ENCODE measurements around the gene FRY. TPM values are rescaled to one million over a fixed set of nuclear protein-coding genes. Genes with fewer than 3 reads are reported as not detected.

Gene FRY
- total and polyA plus RNA-seq, 10 of the 15 experiments (the other 5 are each of a cell fraction or from before 2014, with no cell fraction given): 0.18 to 1.4 (median 0.30) TPM

DNA sequence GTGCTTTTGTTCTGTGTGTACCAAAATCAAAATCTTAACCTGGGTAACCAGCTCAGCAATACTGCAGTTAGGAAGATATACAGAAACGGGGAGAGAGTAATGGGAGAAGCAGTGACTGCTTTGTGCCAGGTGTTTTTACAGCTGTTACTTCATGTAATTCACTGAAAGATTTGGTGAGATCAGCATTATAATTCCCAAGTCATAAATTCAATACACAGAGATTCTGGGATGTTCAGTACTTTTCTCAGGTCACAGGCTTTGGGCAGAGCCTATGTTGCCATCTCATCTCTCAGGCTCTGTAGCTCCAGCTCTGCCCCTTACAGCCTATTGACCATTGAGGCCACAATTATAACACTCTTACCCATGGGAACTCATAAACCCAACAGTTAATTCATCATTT lies 145.1 kb downstream of the FRY start:
- Histone ChIP-seq H3K4me3 (no peak overlapping the region), H3K79me2 (ENCODE audit: control insufficient read depth, insufficient read depth, low read length) (no peaks in the 10 kb centered on the region), H2AFZ (ENCODE audit: control insufficient read depth, low read depth, low read length) (no peak overlapping the region), H3K4me2 (ENCODE audit: control insufficient read depth, insufficient read depth) (no peak overlapping the region), H3K36me3 (ENCODE audit: control insufficient read depth in 2 of 2, insufficient read depth in 2 of 2, low read length in 1 of 2) (no peaks in the 10 kb centered on the region), H3K4me1 (ENCODE audit: control insufficient read depth, insufficient read depth, low read length) (no peaks in the 10 kb centered on the region), H3K27ac (ENCODE audit: control insufficient read depth, insufficient read depth) (no peak overlapping the region), H3K9me3 (replicated peaks; ENCODE audit: control insufficient read depth, insufficient read depth, low read length) (no peaks in the 10 kb centered on the region), H3K27me3 (replicated peaks in 1 of 2; ENCODE audit: control insufficient read depth in 2 of 2, insufficient read depth in 2 of 2, low read length in 1 of 2) (no peaks in the 10 kb centered on the region), H3K9ac (ENCODE audit: control insufficient read depth, insufficient read depth, low read length) (no peak overlapping the region), H4K20me1 (ENCODE audit: control insufficient read depth, insufficient read depth) (no peaks in the 10 kb centered on the region)
- intact Hi-C loops (cut with micrococcal nuclease; ENCODE audit: unreplicated experiment): no loop called here
- in situ Hi-C loops (cut with MboI): no loop called here
- ChIA-PET SMC1A (ENCODE audit: uncharacterized antibody, unreplicated experiment) (interaction anchor here (0.8 to 1.9 kb wide), 4 partner anchors 8 to 18 kb away, joined by 3 to 4 read pairs (median 3); no protein-coding TSS in a partner anchor), CTCF (interaction anchor here (1.8 to 1.9 kb wide), 2 partner anchors 12 to 267 kb away, joined by 5 to 12 read pairs; no protein-coding TSS in a partner anchor), POLR2A (no interaction called here), RAD21 (ENCODE audit: unreplicated experiment) (no interaction called here)
- FAIRE-seq: no peak
- DNase-seq (ENCODE audit: low read depth, low spot score): no peak
- no peak for TF ChIP-seq PML (IDR thresholded peaks at IDR 0.05; ENCODE audit: low read length)
- TF ChIP-seq E4F1 (IDR thresholded peaks at IDR 0.05; ENCODE audit: borderline replicate concordance, partially characterized antibody): no peak
- TF ChIP-seq CHD1 (IDR thresholded peaks at IDR 0.05; ENCODE audit: low read depth, low read length): no peak
- no peak for TF ChIP-seq SMAD5 (IDR thresholded peaks at IDR 0.05; ENCODE audit: low read depth)
- TF ChIP-seq IKZF1 (conservative IDR thresholded peaks at IDR 0.05): no peak
- no peak for TF ChIP-seq SIX5 (IDR thresholded peaks at IDR 0.05; ENCODE audit: low read depth, low read length, severe bottlenecking)
- no peak for TF ChIP-seq STAT1 (conservative IDR thresholded peaks at IDR 0.05)
- TF ChIP-seq, protein P1, sequence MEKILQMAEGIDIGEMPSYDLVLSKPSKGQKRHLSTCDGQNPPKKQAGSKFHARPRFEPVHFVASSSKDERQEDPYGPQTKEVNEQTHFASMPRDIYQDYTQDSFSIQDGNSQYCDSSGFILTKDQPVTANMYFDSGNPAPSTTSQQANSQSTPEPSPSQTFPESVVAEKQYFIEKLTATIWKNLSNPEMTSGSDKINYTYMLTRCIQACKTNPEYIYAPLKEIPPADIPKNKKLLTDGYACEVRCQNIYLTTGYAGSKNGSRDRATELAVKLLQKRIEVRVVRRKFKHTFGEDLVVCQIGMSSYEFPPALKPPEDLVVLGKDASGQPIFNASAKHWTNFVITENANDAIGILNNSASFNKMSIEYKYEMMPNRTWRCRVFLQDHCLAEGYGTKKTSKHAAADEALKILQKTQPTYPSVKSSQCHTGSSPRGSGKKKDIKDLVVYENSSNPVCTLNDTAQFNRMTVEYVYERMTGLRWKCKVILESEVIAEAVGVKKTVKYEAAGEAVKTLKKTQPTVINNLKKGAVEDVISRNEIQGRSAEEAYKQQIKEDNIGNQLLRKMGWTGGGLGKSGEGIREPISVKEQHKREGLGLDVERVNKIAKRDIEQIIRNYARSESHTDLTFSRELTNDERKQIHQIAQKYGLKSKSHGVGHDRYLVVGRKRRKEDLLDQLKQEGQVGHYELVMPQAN (conservative IDR thresholded peaks at IDR 0.05): no peak
- no peak for TF ChIP-seq FOXM1 (IDR thresholded peaks at IDR 0.05; ENCODE audit: low read depth, low read length)
- TF ChIP-seq HCFC1 (IDR thresholded peaks at IDR 0.05; ENCODE audit: low read length): no peak
- TF ChIP-seq NRF1 (conservative IDR thresholded peaks at IDR 0.05; ENCODE audit: low read depth, low read length): no peak
- TF ChIP-seq POU2F2 (IDR thresholded peaks at IDR 0.05; ENCODE audit: borderline replicate concordance, low read depth, low read length): no peak
- no peak for TF ChIP-seq RCOR1 (conservative IDR thresholded peaks at IDR 0.05; ENCODE audit: low read depth, low read length)
- no peak for TF ChIP-seq WRNIP1 (IDR thresholded peaks at IDR 0.05; ENCODE audit: borderline replicate concordance, low read depth, low read length)
- no peak for TF ChIP-seq BMI1 (IDR thresholded peaks at IDR 0.05; ENCODE audit: borderline replicate concordance)
- TF ChIP-seq EP300 (IDR thresholded peaks at IDR 0.05; ENCODE audit: borderline replicate concordance in 1 of 2, control insufficient read depth in 1 of 2, low read depth in 2 of 2, low read length in 2 of 2): no peak
- TF ChIP-seq PAX5 (IDR thresholded peaks at IDR 0.05; ENCODE audit: borderline replicate concordance, low read depth, low read length): no peak
- TF ChIP-seq CREB1 (IDR thresholded peaks at IDR 0.05; ENCODE audit: low read depth): no peak
- no peak for TF ChIP-seq ELK1 (IDR thresholded peaks at IDR 0.05; ENCODE audit: low read depth, low read length)
- no peak for TF ChIP-seq ATF7 (IDR thresholded peaks at IDR 0.05; ENCODE audit: low read depth)
- no peak for ATAC-seq
- 0% methylated on average over 1 of the region's 1 CpG for WGBS (ENCODE audit: insufficient coverage, insufficient replicate concordance, low lambda C conversion rate, missing lambda C conversion rate)
- no TSS peak for BruUV-seq (replicated peaks)
